HG03520 (cell line): Measurements from ENCODE around the gene IDH2.
"Not testable (repeated sequence)": the region's sequence is repeated elsewhere in the genome, so short reads cannot be mapped to it uniquely, and the experiment has no call there.

Experiments
- ATAC-seq: cut with Tn5 transposase; IDR thresholded peaks from one replicate; pipeline ENCODE4 v1.9.1; 2021; ENCODE audit warnings: mild to moderate bottlenecking, moderate library complexity; ENCODE audit not compliant: unreplicated experiment

IDH2 gene

DNA sequence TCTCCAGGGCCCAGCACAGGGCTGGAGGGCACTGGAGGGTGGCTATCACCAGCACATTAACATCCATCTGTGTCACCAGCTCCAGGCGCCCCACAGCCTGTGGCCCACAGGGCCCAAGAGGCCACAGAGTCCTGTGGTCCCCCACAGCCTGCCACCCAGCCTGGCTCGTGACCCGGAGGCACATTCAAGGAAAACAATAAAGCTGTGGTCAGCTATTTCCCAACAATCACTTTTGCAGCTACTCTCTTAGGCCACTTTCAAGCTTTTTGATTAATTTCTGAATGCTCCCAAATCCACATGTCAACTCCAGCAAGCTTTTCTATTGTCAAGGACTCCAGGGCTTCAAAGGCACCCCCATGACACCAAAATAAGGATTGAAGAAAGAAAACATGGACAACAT, 16.7 kb downstream of the IDH2 start:
- no peak for ATAC-seq

DNA sequence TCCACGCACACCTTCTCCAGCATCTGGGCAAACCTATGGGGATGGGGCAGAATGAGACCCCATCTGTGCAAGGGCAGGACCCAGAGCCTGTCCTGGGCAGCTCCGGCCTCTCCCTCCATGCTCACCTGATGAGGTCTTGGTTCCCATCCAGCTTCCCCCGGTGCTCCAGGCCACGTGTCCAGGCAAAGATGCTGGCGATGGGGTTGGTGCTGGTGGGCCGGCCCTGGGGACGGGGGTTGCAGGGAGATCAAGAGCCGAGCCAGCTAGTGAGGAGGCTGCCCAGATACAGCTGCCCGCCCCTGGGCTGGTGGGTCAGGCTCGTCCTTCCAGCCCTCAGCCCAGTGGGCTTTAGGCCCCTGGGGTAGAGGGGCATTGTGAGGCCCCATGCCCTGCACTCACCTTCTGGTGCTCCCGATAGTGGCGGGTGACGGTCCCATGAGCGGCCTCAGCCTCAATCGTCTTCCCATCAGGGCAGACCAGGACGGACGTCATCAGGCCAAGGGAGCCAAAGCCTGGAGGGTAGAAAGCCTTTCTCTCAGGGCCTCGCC, 17.3 kb downstream of the IDH2 start:
- no peak for ATAC-seq

DNA sequence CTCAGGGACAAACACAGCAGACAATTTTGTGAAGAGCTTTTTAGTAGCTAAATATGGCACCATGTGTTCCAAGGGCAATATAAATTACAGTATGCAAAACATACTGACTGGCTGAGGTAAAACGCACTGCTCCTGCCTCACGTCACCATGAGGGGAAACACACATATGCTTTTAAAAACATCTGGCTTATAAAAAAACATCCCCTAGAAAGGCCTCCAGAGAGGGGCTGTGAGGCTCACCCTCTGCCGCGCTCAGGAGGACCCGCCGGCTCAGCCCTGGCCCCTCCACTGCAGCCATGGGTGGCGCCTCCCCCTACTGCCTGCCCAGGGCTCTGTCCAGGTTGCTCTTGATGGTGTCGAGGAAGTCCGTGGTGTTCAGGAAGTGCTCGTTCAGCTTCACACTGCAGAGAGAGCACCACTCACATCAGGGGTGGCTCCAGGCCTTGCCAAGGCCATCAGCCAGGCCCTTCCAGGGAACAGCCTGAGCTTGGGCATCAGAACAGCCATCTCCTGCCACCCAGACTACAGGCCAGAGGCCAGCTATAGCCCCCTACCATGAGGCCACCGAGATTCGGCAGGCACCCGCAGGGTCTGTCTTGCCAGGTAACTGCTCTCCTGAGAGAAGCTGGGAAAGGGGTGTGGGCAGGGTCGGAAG, 18.2 kb downstream of the IDH2 start:
- ATAC-seq: no peak

DNA sequence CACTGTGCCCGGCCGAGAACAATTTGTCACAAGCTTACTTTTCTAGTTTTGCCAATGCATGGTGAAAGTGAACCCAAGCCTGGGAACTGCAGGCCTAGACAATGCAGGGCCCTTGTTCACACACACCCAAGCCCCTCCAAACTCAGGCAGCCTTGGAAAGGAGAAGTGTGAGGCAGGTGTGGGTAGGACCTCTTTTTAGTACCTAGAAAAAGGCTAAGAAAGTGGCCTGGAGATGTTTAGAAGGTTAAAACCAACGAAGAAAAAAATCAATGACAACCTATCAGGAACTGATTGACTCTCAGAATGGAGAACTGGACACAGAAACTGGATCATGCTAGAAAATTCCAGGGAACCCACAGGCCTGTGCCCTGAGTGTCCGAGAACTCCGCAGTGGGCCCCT, 18.8 kb downstream of the IDH2 start:
- ATAC-seq: no peak

DNA sequence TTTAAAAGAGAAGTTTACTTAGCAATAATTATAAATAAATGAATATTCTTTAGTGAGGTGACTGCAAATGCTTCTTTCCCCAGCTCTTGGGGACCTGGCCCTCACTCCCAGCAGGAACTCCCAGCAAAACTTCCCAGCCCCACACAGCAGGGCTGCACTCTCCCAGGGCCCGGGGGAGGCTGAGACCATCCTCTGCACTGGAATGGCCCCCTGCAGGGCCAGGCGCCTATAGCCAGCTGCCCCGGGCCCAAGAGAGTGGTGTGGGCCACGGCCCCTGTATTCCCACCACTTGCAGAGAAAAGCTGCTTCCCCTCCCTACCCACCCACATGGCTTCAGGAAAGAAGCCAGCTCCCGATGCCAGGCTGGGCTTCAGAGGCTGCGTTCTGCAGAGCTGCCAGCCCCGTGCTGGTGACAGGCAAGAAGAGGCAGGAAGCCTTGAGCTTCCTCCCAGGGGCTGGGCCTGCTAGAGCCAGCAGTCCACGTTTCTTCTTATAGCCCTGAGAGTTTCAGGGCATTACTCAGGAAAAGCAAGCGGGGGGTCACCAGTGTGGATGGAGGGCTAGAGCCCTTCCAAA, 20.0 kb downstream of the IDH2 start:
- ATAC-seq: no peak

DNA sequence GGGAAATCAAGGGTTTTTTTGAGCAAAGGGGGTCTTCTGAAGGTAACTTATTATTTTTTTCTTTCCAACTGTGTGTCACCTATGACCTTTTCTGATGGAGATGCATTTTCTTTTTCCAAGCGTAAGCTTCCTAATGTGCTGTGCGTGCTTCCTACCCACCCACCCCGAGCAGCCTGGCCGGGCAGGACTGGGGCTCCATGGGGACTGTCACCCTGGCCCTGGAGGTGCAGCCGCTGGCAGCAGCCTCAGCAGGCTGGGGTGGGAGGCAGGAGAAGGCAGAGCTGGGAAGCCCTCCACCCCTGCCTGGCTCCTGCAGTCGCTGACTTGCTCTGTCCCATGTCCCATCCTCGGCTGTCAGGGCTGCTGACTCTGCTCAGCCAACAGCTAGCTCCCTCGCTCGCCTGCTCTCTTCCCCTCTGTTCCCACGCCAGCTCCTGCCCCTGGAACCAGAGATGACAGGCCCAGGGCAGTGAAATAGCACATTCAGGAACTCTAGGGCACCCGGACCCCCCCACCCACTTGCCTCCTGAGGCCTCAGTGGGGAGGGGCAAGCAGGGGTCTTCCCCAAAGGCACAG, 21.4 kb downstream of the IDH2 start:
- no peak for ATAC-seq

DNA sequence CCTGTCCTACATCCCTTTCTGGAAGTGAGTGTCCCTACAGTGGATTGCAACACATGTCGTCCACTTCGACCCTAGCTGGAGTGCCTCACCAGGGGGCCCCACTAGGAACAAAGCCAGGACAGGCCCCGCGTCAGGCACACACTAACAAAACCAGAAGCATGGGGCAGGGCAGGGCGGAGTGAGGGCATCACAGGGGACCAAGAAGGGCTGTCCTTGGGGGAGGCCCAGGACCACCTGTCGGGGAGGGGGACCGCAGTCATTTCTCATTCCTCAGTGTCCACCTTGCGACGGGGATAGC, 21.9 kb downstream of the IDH2 start:
- ATAC-seq: no peak

DNA sequence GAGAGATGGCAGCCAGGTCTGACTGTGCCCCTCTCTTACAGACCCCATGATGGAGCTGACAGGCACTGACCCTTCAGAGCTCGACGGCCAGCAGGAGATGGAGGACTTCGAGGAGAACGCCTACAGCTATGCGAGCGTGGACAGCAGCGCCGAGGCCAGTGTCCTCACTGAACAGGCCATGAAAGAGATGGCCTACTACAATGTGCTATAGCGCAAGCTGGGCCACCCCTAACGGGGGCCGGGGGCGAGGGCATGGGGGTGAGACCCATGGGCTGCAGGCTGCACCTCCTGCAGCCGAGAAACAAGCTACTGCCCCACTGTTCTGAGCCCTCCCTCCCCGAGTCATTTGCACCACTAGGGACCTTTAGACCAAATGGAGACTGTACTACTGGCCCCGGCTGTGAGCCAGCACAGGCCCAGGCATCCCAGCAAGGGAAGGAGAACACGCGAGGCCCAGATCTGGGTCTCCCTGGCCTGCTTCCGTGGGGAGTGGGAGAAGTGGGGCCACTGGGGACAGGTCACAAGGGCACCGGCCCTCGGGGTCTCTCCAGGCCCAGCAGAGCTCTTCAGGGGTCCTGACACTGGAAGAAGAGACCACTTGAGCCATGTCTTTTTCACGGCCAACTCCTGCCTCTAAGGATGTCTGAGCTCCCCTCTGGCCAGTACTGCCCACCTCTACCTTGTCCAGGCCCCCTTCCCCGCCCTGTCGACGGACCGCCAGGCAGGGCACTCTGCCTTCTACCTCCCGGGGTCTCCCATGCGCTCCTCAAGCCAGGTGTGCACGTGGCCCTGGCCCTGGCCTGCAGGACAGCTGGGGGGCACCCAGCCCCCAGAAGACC, 22.4 kb downstream of the IDH2 start:
- no peak for ATAC-seq

DNA sequence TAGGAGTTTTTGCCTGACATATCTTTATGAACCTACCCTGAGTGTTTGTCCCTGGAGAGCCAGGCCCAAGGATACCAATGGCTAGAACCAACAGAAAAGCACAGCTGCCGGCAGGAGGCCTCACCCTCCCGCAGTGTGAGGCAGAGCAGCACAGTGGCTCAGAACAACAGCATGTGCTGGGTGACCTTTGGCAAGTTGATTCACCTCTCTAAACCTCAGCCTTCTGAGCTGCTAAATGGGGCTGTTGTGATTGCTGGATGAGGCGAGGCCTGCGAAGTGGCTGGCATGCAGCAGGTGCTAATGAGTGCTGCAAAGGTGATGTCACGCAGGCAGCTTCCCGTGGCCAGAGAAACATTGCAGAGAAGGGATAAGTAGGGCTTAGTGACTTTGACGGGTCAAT, 23.3 kb downstream of the IDH2 start:
- ATAC-seq: no peak

DNA sequence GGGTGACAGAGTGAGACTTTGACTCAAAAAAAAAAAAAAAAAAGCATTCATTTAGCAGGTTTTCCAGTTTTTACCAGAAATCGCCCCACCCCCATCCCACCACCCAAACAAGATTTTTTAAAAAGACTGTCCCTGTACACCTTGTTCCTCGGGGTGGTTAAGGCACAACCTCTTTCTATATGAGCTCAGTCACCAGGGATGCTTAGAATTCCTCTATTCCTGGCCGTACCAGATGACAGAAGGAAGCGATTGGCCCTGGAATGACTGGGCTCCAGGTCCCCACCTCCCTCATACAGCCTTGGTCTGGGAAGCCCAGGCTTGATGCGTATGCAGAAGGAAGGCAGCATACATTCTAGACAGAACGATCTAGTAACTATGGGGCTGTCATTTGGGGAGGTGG, 25.6 kb downstream of the IDH2 start:
- ATAC-seq: no peak

DNA sequence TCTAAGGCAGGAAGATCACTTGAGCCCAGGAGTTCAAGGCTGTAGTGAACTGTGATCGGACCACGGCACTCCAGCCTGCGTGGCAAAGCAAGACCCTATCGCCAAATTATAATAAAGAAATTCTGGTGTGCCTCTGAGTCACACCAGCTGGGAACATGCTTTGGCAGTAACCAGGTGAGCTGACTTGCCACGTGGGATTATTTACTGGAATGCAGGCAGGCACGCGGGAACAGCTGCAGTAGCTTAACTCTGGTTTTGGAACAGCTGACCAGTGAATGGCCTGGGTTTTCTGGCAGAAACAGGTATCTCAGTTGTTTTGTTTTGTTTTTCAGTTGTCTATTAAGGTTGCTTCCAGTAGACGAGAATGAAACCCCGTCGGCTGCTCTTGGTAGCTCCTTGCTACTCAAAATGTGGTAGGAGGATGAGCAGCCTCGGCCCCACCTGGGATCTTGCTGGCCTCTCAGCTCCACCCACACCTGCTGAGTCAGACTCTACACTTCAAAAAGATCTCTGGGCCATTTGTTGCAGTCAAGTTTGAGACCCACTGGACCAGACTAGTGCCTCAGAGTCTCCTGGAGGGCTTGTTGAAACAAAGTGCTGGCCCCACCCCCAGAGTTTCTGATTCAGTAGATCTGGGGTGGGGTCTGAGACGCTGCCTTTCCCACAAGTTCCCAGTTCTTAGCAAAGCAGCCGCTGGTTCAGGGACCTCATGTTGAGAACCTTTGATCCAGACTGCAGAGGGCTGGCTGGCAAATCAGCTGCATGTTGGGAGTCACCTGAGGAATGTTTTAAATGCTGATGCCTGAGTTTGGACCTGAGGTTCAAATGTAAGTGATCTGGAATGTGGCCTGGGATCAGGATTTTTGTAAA, 26.6 kb downstream of the IDH2 start:
- no peak for ATAC-seq

DNA sequence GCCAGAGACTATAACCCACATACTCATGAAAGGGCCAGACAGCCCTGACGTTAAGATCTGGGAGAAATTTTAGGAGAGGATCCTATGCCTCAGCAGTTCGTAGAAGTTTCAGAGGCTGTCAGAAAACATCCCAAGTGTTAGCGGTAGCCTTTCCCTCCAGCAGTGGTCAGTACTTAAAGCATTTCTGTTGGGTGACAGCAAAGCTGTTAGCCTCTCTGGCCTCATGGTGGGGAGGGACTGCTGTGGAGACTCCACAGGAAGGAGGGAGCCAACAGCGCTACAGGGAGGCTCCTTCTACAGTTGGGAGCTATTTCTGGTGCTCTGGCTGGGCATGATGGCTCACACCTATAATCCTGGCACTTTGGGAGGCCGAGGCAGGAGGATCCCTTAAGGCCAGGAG, 27.4 kb downstream of the IDH2 start:
- no peak for ATAC-seq

DNA sequence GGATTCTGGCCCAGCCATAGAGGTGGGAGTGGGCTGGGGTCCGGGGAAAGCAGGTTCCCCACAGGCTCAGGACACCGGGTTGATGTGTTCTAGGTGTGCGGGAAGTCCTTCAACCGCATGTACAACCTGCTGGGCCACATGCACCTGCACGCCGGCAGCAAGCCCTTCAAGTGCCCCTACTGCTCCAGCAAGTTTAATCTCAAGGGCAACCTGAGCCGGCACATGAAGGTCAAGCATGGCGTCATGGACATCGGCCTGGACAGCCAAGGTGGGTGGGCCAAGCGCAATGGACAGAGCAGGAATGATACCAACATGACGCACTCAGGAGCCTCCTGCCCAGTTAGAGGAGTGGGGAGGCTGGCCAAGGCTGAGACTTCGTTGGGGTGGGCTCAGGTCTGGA, 28.2 kb downstream of the IDH2 start:
- no peak for ATAC-seq

DNA sequence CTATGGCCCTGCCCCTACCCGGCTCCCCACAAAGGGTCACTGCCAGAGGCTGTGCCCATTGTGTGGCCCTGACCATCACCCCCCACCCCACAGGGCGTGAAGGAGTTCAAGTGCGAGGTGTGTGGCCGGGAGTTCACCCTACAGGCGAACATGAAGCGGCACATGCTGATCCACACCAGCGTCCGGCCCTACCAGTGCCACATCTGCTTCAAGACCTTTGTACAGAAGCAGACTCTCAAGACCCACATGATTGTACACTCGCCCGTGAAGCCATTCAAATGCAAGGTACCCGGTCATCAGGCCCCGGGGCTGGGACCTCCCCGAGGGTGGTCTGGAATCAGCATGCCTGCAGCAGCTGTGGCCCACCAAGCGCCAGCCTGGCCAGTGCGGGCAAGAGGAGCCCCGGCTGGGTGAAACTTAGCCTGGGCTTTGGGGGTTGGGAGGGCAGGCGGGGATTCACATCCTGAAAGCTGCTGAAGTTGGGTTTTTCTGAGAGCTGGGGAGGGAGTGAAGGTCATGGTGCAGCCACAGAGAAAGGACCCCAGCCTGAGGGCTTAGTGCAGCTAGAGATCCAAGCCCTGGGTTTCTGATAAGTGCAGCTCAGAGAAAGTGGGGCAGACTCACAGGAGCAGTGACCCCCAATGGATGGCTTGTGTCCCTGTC, 29.2 kb downstream of the IDH2 start:
- ATAC-seq: no peak

DNA sequence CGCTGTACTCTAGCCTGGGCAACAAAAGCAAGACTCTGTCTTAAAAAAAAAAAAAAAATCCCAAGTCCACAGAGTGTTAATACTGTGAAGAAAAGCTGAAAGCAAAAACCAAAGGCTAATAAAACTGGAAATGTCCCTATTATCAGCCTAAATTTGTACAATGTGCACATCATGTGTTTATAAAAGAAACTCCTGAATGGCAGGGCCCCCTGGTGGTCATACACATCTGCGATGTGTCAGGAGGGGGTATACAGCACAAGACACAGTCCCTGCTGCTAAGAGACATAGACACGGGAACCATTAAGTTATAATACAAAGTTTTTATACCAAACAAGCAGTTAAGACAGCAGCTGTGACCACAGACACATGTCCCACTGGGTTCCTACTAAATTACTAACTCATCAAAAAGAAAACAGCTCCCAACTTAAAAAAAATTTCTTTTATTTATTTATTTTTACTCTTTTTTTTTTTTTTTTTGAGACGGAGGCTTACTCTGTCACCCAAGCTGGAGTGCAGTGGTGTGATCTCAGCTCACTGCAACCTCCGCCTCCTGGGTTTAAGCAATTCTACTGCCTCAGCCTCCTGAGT, 31.0 kb downstream of the IDH2 start:
- ATAC-seq: no peak

DNA sequence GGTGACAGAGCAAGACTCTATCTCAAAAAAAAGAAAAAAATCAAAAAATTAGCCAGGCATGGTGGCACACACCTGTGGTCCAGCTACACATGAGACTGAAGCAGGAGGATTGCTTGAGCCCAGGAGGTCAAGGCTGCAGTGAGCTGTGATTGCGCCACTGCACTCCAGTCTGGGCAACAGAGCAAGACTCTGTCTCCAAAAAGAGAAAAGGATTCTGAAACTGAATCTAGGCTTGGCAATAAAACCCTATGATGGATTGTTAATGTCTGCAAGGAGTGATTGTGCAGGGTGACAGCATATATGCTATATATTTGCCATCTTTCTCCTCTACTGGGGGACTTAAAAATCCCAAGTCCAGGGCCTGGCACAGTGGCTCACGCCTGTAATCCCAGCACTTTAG, 31.6 kb downstream of the IDH2 start:
- ATAC-seq: not testable (repeated sequence)

DNA sequence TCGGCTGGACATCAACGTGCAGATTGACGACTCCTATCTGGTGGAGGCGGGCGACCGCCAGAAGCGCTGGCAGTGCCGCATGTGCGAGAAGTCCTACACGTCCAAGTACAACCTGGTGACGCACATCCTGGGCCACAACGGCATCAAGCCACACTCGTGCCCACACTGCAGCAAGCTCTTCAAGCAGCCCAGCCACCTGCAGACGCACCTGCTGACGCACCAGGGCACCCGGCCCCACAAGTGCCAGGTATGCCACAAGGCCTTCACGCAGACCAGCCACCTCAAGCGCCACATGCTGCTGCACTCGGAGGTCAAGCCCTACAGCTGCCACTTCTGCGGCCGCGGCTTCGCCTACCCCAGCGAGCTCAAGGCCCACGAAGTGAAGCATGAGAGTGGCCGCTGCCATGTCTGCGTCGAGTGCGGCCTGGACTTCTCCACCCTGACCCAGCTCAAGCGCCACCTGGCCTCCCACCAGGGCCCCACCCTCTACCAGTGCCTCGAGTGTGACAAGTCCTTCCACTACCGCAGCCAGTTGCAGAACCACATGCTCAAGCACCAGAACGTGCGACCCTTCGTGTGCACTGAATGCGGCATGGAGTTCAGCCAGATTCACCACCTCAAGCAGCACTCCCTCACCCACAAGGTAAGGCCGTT, 34.2 kb downstream of the IDH2 start:
- ATAC-seq: no peak

DNA sequence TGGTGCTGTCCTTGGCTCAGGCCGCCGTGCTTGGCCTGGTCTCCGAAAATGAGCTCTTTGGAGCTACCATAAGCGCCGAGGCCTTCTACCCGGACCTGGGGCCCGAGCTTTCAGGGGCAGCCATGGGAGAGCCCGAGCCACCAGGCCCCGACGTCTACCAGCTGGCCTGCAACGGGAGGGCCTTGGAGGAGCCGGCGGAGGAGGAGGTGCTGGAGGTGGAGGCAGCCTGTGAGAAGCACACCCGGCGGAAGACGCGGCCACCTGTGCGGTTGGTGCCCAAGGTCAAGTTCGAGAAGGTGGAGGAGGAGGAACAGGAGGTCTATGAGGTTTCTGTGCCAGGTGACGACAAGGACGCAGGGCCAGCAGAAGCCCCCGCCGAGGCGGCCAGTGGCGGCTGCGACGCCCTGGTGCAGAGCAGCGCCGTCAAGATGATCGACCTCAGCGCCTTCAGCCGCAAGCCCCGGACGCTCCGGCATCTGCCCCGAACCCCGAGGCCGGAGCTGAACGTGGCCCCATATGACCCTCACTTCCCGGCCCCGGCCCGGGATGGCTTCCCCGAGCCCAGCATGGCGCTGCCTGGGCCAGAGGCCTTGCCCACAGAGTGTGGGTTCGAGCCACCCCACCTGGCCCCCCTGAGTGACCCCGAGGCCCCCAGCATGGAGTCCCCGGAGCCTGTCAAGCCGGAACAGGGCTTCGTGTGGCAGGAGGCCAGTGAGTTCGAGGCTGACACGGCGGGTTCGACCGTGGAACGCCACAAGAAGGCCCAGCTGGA, 34.9 kb downstream of the IDH2 start:
- ATAC-seq: no peak

DNA sequence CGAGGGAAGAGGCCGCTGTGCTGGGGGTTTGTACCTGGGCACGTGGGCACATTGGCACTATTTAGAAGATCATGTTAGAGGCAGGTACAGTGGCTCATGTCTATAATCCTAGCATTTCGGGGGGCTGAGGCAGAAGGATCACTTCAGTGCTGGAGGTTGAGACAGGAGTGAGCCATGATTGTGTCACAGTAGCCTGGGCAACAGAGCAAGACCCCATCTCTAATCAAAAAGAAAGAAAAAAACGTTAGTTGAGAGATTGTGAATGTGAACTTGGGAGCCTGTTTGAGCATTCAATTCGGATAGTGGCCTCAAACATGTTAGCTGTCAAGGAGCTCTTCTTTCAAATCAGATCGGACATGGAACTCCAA, 36.6 kb downstream of the IDH2 start:
- ATAC-seq: no peak
